ENCODE measurements around the gene LVRN.

DNA sequence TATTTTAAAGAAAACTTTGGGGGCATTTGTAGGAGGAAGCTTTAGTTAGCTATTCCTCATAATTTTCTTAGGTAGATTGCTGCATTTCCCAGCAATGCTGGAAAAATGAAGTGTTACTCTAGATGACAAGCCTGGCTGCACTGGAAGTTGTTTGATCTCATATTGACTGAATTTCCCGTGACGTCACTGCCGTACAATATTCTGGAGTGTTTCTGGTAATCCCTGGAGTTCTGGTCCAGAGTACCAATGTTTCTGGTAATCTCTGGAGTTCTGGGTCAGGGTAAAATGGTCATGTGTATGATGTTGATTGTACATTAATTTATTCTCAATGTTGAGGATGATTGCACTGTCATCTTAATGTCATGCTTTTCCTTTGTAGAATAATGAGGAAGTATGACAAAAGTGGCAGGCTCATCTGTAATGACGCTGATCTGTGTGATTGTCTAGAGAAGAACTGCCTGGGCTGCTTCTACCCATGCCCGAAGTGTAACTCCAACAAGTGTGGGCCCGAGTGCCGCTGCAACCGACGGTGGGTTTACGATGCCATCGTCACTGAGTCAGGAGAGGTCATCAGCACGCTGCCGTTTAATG, 96.2 kb downstream of the LVRN start:
- no peak for TF ChIP-seq POLR2A (IDR thresholded peaks at IDR 0.05)
- TF ChIP-seq, protein P1, sequence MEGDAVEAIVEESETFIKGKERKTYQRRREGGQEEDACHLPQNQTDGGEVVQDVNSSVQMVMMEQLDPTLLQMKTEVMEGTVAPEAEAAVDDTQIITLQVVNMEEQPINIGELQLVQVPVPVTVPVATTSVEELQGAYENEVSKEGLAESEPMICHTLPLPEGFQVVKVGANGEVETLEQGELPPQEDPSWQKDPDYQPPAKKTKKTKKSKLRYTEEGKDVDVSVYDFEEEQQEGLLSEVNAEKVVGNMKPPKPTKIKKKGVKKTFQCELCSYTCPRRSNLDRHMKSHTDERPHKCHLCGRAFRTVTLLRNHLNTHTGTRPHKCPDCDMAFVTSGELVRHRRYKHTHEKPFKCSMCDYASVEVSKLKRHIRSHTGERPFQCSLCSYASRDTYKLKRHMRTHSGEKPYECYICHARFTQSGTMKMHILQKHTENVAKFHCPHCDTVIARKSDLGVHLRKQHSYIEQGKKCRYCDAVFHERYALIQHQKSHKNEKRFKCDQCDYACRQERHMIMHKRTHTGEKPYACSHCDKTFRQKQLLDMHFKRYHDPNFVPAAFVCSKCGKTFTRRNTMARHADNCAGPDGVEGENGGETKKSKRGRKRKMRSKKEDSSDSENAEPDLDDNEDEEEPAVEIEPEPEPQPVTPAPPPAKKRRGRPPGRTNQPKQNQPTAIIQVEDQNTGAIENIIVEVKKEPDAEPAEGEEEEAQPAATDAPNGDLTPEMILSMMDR (IDR thresholded peaks at IDR 0.05), result no peak
